NCI-H2107 treated with DMSO at 0.1 percent for 48 hours (cell line): ENCODE data around the gene TLX2.
"Not testable (repeated sequence)": the region's sequence is repeated elsewhere in the genome, so short reads cannot be mapped to it uniquely, and the experiment has no call there.

Experiments
- DNase-seq: peaks from one replicate; lab custom pipeline; 2025; ENCODE audit not compliant: unreplicated experiment; lab: John Stamatoyannopoulos, UW

The TLX2 gene

DNA sequence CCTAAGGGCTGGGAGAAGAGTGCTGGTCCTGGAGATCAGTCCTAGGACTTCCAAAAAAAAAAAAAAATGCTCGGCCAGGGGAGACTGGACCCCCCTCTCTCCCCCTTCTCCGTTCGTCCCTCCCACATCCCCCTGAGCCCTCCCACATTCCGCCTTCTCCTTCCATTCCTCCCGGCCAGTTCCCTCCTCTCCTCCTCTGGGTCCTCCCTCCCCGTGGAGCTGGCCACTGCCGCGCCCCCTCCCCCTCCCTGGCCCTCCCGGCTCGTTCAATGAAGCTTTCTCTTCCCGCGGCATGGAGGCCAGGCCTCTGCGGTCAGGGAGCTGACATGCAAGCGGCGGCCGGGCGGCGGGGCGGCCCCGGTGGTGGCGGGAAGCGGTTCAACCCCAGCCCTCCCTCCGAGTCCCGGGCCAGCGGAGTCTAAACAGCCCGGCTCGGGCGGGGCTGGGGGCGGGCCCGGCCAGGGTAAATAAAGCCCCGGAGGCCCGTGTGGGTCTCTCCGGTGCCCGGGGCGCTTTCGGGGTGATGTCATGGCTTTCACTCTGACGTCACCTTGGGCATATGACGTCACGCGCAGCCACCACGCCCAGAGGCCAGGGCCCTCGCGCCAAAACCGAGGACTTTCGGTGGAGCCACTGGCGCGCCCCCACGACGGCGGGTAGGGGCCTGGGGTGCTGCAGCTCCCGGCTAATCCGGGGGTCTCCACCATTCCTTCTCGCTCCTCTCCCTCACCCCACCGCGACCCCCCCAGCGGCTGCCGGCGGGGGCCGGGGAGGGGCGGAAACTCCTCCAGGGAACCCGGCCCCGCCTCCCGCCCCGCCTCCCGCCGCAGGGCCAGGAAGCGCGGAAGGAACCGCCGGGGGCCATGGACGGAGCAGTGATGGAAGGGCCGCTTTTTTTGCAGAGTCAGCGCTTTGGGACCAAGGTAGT lies 39.9 kb downstream of the TLX2 start, which contains the start of the genes DOK1 and LOXL3:
Gene DOK1 (plus strand): TSS at position 829 of the 928 bp plus-strand sequence. CDS start 35 bp downstream, at position 864.
Gene LOXL3 (minus strand): TSS at position 51 of the 928 bp plus-strand sequence. CDS start 1,308 bp downstream, outside the sequence.
- DNase-seq, result peak; percentile 42

DNA sequence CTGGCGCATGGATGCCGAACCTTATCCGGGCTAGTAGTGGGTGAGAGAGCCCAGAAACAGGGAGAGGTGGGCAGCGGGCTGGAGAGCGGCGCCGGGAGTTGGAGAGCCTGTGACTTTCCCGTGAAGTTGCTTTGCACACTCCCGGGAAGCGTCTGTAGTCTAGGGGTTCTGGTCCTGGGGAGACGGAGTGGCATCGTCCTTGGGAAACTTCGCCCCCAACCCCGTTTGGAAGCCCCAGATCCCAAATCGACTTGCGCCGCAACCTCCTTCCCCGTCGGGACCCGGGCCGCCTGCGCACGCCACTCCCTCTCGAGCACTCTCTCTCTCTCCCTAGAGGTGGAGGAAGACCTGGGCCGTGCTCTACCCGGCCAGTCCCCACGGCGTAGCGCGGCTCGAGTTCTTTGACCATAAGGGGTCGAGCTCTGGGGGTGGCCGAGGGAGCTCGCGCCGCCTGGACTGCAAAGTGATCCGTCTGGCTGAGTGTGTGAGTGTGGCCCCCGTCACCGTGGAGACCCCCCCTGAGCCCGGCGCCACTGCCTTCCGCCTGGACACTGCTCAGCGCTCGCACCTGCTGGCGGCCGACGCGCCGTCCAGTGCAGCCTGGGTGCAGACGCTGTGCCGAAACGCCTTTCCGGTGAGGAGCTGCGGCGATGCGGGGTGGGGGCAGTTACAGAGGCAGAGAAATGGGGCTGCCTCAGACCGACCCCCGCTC lies 40.7 kb downstream of the TLX2 start:
- peak; percentile 27 for DNase-seq

DNA sequence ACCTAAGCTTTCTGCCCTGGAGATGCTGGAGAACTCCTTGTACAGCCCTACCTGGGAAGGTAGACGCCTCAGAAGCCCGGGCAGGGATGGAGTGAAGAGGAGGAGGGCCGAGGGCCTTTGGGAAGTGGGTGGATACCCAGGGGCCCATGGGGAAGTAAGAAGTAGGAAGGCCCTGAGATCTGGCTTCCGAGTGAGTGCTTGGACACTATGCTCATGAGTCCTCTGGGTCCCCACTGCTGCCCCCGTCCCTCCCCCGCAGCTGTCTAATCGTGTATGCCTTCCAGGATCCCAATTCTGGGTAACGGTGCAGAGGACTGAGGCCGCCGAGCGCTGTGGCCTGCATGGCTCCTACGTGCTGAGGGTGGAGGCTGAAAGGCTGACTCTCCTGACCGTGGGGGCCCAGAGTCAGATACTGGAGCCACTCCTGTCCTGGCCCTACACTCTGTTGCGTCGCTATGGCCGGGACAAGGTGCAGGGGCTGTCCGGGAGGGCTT lies 41.4 kb downstream of the TLX2 start:
- no peak for DNase-seq

DNA sequence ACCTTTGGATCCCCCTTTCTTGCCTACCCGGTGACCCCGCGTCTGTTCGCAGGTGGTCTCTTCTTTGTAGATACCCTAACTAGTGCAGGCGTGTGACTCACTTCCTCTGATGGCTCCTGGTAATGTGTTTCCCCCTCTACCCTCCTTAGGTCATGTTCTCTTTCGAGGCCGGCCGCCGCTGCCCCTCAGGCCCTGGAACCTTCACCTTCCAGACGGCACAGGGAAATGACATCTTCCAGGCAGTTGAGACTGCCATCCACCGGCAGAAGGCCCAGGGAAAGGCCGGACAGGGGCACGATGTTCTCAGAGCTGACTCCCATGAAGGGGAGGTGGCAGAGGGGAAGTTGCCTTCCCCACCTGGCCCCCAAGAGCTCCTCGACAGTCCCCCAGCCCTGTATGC lies 41.9 kb downstream of the TLX2 start:
- no peak for DNase-seq

DNA sequence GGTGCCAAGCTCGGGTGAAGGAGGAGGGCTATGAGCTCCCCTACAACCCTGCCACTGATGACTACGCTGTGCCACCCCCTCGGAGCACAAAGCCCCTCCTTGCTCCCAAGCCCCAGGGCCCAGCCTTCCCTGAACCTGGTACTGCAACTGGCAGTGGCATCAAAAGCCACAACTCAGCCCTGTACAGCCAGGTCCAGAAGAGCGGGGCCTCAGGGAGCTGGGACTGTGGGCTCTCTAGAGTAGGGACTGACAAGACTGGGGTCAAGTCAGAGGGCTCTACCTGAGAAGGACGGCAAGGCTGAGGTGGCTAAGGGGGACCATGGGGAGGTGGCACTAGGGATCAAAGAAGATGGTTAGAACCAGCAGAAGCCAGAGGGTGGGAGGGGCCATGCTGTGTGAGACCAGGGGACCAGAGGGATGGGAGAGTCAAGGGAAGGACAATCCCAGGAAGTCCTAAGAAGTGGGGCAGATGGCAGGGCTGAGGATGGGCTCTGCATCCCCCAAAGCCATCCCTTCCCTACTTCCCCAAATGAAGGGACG lies 42.7 kb downstream of the TLX2 start:
- no peak for DNase-seq

DNA sequence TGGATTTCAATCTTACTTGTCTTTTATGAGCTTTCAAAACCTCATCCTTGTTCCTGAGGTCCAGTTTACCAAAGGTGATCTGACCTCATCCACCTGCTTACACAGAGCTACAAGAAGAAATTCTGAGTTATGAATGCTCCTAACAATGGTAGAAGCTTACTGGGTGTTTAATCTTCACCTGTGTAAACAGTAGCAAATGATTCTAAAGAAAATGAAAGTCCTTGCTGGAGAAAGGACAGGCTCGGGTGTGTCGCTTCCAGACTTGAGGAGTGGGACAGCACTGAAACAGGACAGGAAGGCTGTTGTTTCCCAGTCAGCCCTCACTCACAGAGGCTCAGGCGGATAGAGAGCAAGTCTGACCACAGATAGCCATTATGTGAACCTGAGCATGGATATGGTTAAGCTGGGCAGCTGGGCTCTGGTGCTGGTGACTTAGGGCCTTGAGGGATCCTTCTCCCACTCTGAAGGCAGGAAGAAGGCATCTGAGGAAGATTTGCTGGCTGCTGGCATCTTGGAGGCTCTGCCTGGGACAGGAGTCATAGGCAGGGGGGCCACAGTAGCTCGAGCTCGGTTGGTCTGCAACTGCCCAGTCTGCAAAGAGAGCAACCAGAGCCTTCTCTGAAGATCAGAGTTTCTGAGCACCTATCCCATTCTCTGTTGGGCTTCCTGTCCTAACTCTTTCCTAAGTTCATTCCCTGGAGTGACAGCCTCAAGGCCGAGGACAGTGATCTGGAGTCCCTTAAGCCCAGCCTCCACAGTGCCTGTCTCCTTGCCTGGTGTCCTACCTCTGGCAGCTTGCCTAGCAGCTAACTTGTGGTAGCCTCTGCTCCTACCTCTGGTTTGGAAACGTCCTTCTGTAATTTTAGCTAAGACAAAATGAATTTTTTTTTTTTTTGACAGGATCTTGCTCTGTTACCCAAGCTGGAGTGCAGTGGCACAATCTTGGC lies 44.3 kb downstream of the TLX2 start:
- DNase-seq, result no peak

DNA sequence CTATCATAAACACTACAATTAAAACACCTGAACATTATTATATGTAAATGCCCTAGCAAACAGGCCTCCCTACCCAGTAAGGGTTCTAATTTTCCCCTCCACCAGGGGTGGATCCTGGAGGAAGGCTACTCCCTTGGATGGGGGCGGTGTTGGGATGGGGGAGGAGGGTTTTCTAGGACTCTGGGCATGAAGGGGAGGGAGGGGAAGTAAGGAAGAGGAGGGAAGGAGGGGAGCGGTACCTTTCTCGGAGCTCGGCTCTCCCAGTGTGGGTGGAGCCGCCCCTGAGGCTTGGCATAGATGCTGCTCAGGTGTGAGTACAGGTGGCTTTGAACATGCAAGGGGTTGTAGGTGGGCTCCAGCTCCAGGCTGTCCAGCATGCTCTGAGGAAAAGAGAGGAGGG lies 45.7 kb downstream of the TLX2 start:
- DNase-seq, result no peak

DNA sequence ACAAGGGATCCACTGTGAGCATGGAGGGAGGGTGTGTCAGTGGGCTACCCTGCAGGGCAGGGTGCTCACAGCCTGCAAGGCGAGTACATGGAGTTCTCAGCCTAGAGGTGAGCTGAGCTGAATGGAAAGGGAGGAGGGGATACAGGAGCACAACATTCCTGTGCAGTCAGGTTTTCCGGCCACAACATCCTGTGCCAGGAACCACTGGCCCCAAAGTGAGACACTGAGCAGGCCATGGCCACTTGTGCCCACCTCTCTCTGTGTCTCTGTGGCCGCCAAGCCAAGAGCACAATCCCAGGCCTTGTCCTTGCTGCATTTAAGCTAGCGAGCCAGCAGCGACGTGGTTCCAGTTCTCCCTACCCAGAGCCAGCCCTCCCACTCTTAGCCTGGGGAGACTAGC lies 46.3 kb downstream of the TLX2 start:
- no peak for DNase-seq

DNA sequence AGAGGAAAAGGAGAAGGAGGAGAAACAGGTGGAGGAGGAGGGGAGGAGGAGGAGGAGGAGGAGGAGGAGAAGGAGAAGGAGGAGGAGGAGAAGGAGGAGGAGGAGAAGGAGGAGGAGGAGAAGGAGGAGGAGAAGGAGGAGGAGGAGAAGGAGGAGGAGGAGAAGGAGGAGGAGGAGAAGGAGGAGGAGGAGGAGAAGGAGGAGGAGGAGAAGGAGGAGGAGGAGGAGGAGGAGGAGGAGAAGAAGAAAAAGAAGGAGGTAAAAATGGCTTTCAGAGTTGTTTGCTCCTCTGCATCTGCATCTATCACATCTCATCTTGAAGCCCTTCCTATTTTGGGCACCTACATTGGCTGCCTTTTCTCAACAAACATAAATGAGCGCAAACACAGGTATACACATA lies 46.8 kb downstream of the TLX2 start:
- DNase-seq, result not testable (repeated sequence)

DNA sequence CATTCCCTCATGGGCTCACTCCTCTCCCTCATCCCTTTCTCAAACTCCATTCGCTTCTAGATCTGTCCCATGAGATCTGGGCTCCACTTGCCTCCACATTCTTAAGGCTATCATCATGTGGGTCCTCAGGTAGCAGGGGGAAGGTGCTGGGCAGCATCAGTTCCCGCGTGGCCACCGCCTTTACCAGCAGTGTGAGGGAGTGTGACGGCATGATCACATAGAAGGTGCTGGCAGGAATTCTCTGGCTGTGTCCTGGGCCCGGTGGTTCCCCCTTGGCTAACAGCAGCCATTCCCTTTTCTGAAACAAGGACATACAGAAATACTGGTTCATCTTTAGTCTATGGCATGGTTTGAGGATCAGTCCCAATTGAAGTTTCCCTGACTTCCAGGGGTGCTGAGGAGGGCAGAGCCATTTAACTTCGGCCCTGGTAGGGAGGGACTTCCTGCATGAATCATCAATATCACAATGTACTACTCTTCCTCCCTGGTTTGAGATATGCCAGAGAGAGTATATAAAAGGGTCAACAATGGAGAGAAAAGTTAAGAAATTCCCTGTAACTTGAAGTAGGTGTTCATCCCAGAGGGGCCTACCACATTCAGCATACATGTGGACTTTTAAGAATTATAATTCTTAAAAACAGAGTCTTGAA lies 48.0 kb downstream of the TLX2 start:
- DNase-seq, result no peak

DNA sequence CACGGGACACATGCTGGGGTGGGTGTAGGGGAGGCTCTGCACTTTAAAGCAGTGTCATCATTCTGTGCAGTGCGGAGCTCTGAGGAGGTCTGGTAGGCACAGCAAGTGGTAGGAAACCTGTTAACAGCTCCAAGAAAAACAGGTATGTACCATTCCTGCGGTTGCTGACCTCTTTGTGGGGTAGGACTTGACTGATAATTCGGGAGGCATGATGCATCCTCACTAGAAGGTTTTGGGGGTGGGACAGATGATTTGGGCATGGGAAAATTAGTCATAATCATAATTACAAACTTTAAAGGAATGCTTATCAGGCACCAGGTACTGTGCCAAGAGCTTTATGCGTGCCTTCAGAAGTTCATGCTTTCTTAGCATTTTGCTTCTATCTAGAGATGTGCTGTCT lies 50.0 kb downstream of the TLX2 start:
- no peak for DNase-seq

DNA sequence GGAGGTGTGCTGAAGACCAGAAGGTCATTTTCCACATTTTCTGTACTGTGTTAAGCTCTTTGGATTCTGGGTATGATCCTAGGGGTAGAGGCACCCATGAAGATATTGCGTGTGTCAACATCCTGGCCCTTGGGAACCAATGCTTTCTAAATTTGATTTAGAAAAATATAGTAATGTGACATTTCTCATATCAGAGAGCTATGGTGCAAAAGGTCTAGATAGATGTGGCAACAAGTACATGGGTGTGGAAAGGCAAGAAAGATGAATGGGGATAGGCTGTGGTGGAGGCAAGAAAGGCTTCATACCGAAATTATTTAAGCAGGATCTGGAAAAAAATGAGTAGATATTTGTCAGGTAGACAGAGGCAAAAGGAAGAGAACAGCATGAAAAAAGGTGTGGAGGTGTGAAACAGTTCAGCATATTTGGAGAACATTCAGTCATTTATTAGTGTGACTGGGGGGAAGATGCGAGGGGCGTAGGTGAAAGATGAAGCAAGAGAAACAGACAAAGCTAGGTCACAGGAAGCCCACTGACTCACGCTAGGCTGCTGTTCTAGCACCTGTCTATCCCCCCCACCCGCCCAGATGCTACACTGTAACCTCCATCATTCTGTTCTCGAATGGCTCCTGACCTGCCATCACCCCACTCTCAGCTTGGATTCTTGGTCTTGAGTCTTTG lies 52.0 kb downstream of the TLX2 start:
- no peak for DNase-seq

DNA sequence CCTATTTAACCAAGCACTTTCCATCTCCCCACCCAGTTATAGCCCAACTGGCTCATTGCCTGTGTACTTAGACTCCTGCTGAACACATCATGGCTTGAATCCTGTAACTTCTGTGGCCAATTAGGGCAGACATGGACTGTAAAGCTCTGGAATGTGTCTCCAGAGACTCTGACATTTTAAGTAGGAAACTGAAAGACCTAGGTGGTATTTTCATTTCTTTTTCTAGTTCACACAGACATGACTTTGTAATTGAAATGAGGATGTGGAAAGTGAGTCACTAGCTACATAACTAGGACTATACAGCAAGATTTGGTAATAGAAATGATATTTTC lies 52.5 kb downstream of the TLX2 start:
- DNase-seq, result no peak
